HFFc6 (cell line): ENCODE results near the gene FYN. TPM values are rescaled to one million over a fixed set of nuclear protein-coding genes. Genes with fewer than 3 reads are reported as not detected.

Source experiments
- DNase-seq: peaks from one replicate; pipeline ENCODE4 v3.0.0-alpha.2; 2018
- H3K27ac Mint-ChIP-seq: 2 replicates; pipeline ENCODE4 v1.8.0; 2020; ENCODE audit warnings: mild to moderate bottlenecking, mixed read lengths
- H3K27me3 Mint-ChIP-seq: 2 replicates; pipeline ENCODE4 v1.8.0; 2021; ENCODE audit warnings: mild to moderate bottlenecking, moderate library complexity, mixed read lengths; ENCODE audit not compliant: insufficient read depth
- H3K36me3 Mint-ChIP-seq: 2 replicates; pipeline ENCODE4 v1.8.0; 2021; ENCODE audit warnings: low read depth, mixed read lengths
- H3K4me1 Mint-ChIP-seq: 2 replicates; pipeline ENCODE4 v1.8.0; 2020; ENCODE audit warnings: low read depth, mixed read lengths
- H3K4me3 Mint-ChIP-seq: 2 replicates; pipeline ENCODE4 v1.8.0; 2020; ENCODE audit warnings: mild to moderate bottlenecking, moderate library complexity, mixed read lengths
- H3K9me3 Mint-ChIP-seq: 2 replicates; pipeline ENCODE4 v1.8.0; 2020; ENCODE audit warnings: mild to moderate bottlenecking, mixed read lengths
- total RNA-seq, 6 experiments: library from RNA; stranded (reverse); fragmentation: NEBNext Ultra II Directional; extraction: Animal tissue kit (Norgen Biotek cat#: 25700); gene quantifications; 2 replicates in 1 of 6; 3 replicates in 5 of 6; pipeline ENCODE4 v1.2.3, GENCODE V29; 2021
- TF ChIP-seq, protein P1 (sequence below): fragments of 200-600 bp; sonication (generic); IDR thresholded peaks from 2 replicates; pipeline ENCODE4 v1.5.0; 2021; ENCODE audit warnings: antibody characterized with exemption, mild to moderate bottlenecking

FYN gene
- total RNA-seq, 6 experiments from 2014 or later = 41.5 to 59.9 (median 49.7) TPM

DNA sequence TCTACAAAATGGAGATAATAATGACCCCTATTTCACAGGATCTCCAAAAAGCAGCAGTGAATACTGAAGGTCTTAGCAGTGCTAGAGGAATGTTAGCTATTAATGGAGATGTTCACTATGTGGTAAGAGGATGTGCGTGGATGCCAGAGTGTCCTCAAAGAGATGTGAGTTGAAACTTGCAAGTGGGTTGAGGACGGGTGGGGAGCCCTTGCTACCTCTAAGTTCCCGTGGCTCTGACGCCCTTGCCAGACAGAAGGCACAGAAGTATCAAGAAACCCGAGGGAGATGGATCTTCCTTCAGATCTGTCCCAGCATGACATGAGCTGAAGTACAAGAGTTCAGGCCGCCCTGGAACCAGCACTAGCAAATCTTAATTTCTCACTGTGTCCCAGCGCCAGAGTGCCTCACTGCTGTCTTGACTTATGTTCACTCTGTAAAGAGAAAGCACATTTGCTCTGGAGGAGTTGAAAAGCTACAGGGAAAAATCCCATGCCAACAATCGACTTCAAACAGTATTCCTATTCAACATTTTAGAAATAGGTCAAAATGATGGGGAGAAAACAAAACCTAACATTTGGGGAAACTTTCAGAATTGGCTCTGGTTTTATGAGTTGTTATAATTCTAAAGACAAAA lies 59.5 kb downstream of the FYN start:
- Mint-ChIP-seq H3K4me1 (peaks cover 53% of the 10 kb centered on the region), H3K4me3 (peak overlapping the region; percentile 20; the same call in 1 of the 2 replicates), H3K27me3 (no peaks in the 10 kb centered on the region; the same call in 1 of the 2 replicates), H3K27ac (peak overlapping the region; percentile 24), H3K36me3 (peaks cover 8% of the 10 kb centered on the region; the same call in 1 of the 2 replicates), H3K9me3 (no peaks in the 10 kb centered on the region)
- no peak for DNase-seq
- TF ChIP-seq, protein P1, sequence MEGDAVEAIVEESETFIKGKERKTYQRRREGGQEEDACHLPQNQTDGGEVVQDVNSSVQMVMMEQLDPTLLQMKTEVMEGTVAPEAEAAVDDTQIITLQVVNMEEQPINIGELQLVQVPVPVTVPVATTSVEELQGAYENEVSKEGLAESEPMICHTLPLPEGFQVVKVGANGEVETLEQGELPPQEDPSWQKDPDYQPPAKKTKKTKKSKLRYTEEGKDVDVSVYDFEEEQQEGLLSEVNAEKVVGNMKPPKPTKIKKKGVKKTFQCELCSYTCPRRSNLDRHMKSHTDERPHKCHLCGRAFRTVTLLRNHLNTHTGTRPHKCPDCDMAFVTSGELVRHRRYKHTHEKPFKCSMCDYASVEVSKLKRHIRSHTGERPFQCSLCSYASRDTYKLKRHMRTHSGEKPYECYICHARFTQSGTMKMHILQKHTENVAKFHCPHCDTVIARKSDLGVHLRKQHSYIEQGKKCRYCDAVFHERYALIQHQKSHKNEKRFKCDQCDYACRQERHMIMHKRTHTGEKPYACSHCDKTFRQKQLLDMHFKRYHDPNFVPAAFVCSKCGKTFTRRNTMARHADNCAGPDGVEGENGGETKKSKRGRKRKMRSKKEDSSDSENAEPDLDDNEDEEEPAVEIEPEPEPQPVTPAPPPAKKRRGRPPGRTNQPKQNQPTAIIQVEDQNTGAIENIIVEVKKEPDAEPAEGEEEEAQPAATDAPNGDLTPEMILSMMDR = no peak

DNA sequence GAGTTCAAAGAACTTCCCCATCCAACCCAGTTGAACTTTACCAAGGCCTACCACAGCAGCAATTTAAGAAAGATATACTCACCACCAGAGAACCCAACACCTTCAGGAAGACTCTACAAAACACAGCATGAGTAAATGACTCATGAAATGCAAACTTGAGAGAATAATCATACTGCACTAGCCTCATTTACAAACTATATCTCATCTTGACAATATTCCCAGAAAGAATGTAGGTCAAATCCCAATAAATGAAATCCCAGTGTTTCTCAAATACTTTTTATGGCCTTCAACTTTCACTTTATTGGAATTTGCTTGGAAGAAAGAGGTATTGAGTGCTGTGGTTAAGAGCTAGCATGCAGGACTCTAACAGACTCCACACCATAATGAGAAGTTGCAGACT lies 60.0 kb downstream of the FYN start:
- DNase-seq = peak; percentile 51
- Mint-ChIP-seq H3K4me3 (peak overlapping the region; percentile 20), H3K27ac (peak overlapping the region; percentile 54), H3K9me3 (no peaks in the 10 kb centered on the region), H3K27me3 (no peaks in the 10 kb centered on the region; the same call in 1 of the 2 replicates), H3K4me1 (peaks cover 47% of the 10 kb centered on the region), H3K36me3 (peaks cover 8% of the 10 kb centered on the region; the same call in 1 of the 2 replicates)
- TF ChIP-seq, protein P1 = no peak

DNA sequence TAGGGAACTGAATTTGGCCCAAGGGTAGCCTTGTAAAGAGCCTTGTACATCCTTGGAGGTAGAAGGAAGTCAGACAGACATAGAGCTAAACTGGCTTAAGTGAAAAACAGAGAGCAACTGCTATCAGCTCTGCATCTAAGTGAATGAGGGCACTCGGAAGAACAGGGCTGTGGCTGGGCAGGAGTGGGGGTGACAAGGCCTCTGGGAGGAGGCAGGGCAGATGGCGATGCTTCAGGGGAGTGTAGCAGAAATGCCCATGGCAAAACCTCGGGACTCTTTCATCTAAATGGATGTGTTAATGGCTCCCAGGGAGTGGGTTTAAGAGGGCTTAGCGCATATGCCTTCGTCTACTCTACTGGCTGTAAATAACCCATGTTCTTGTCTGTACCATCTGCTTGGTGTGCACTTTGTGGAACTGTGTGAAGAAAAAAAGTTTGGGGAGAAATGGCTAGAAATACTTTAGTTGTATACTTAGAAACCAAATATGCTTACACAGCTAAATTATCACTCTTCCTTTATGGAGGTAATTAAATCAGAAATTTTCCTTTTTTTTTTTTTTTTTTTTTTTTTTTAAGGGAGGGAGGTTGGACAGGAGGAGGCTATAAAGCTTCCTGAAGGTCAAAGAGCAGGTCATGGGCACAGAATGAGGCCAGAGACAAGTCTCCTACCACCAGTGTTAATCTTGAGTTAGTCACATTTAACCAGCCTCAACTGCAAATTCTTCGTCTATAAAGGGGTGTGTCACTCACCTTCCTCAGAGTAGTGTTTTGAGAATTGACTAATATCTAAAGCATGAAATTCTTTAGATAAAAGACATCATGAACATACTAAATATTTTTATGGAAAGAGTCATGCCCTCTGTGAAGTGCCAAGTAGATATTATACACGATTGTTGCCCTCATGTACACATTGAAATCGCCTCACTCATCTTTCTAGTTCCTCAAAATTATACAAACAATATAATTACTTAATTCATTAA lies 60.9 kb downstream of the FYN start:
- TF ChIP-seq, protein P1 = no peak
- no peaks in the 10 kb centered on the region for H3K9me3 Mint-ChIP-seq
- H3K27me3 Mint-ChIP-seq = no peaks in the 10 kb centered on the region; the same call in 1 of the 2 replicates
- H3K27ac Mint-ChIP-seq = peak overlapping the region; percentile 54
- H3K4me1 Mint-ChIP-seq = peaks cover 40% of the 10 kb centered on the region
- peaks cover 4% of the 10 kb centered on the region; the same call in 1 of the 2 replicates for H3K36me3 Mint-ChIP-seq
- no peak overlapping the region; the same call in 1 of the 2 replicates for H3K4me3 Mint-ChIP-seq
- peak; percentile 16 for DNase-seq

DNA sequence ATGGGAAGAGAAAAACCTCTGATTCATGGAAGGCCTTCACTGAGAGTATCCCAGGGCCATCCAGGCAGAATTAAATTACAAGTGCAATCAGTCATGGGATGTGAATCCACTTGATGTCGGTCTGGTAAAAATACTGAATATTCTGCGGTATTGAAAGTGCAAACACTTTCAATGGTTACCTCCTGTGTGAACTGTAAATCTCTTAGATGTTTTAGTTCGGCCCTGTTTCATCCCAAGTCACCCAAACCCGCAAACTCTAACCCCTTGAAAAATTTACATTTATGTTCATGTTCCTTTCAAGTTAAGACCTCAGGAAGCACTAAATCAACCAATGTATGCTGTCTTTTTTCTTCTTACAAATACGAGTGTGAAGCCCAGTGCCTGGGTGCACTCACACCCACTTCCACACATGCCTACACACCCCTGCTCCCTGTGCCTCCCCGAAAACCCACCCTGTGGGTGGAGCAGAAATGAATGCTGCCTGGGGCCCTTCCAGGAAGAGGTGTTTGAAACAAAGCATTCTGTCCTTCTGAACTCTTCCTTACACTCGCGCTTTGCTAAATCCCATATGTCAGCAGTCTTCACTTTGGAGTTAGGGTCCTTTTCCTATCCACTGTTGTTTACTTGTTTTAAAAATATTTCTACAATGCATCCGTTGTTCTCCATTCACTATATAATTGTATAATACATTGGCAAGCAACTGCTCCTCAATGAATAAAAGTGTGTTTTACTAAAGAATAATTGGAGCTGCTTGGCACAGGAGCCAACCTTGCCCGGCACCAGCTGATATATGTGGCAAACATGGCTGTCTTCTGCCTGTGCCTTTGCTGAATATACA lies 62.7 kb downstream of the FYN start:
- no peak overlapping the region for H3K4me3 Mint-ChIP-seq
- H3K4me1 Mint-ChIP-seq = peaks cover 58% of the 10 kb centered on the region
- no peaks in the 10 kb centered on the region; the same call in 1 of the 2 replicates for H3K27me3 Mint-ChIP-seq
- 0 out of 2 replicates have a peak, but pooled peaks cover 4% of the 10 kb centered on the region for H3K36me3 Mint-ChIP-seq
- no peak overlapping the region for H3K27ac Mint-ChIP-seq
- TF ChIP-seq, protein P1 = no peak
- H3K9me3 Mint-ChIP-seq = no peaks in the 10 kb centered on the region
- DNase-seq = no peak

DNA sequence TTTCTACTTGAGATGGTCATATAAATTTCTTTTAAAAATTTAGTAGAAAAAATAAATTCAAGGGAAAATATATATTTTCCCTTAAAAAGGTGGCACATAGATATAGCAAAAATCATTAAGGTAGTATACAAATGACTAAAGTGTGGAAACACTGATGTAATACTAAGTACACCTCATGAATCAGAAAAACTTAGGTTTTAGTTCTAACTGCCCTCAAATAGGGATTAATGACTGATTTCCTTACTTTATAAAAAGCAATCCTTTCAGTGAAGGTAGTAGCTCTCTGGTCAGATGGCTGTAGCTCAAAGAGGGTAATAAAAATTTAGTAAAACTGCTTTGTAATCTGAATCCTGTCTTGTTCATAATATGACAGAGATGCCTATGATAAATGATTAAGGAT lies 63.5 kb downstream of the FYN start:
- H3K4me1 Mint-ChIP-seq = peaks cover 66% of the 10 kb centered on the region
- TF ChIP-seq, protein P1 = no peak
- no peak overlapping the region for H3K4me3 Mint-ChIP-seq
- H3K27ac Mint-ChIP-seq = no peak overlapping the region
- no peak for DNase-seq
- H3K9me3 Mint-ChIP-seq = no peaks in the 10 kb centered on the region
- no peaks in the 10 kb centered on the region; the same call in 1 of the 2 replicates for H3K27me3 Mint-ChIP-seq
- H3K36me3 Mint-ChIP-seq = 0 out of 2 replicates have a peak, but pooled peaks cover 4% of the 10 kb centered on the region
